Gastroesophageal sphincter (tissue), 3 donors: ENCODE measurements around the gene ANKS1B.

Experiments used
- CTCF ChIP-seq, 4 experiments: fragments of 200-600 bp in 2 of 4; fragments of 450-650 bp in 2 of 4; sonication (generic) in 1 of 4; IDR thresholded peaks; one replicate each; pipeline ENCODE4 v1.5.1; 2017 to 2019; ENCODE audit warnings: antibody characterized with exemption in 4 of 4, mild to moderate bottlenecking in 2 of 4, moderate library complexity in 2 of 4
- EP300 ChIP-seq: sonication (generic); formaldehyde crosslinking; IDR thresholded peaks from one replicate; pipeline ENCODE4 v1.6.1; 2017; ENCODE audit warnings: antibody characterized with exemption, mild to moderate bottlenecking

GRCh38 chr12:99974146-99974545 is 10.6 kb downstream of the ANKS1B start:
- TF ChIP-seq CTCF (IDR thresholded peaks at IDR 0.05) (no peak), EP300 (no peak)
